ENCODE data around the gene KDM6A.

DNA sequence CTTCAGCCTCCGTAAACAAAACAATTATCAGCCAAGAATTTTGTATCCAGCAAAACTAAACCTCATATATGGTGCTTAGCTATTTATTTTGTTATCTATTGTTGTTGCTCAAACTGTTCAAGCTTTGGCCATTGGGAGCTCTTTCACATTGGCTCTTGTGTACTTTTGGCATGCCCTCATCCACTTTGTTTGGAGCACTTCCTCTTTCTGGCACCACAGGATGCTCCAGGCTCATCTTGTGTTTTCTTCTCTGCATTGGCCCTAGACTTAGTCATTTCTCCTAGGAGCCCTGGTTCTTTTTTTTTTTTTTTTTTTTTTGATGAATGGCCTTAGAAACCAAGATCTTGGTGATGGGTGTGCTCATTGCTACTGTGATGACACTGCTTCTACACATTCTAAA lies 253.2 kb downstream of the KDM6A start:
- TF ChIP-seq, protein P1, sequence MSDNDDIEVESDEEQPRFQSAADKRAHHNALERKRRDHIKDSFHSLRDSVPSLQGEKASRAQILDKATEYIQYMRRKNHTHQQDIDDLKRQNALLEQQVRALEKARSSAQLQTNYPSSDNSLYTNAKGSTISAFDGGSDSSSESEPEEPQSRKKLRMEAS (CRISPR knock-in tag; IDR thresholded peaks at IDR 0.05), result no peak
- TF ChIP-seq, protein P2, sequence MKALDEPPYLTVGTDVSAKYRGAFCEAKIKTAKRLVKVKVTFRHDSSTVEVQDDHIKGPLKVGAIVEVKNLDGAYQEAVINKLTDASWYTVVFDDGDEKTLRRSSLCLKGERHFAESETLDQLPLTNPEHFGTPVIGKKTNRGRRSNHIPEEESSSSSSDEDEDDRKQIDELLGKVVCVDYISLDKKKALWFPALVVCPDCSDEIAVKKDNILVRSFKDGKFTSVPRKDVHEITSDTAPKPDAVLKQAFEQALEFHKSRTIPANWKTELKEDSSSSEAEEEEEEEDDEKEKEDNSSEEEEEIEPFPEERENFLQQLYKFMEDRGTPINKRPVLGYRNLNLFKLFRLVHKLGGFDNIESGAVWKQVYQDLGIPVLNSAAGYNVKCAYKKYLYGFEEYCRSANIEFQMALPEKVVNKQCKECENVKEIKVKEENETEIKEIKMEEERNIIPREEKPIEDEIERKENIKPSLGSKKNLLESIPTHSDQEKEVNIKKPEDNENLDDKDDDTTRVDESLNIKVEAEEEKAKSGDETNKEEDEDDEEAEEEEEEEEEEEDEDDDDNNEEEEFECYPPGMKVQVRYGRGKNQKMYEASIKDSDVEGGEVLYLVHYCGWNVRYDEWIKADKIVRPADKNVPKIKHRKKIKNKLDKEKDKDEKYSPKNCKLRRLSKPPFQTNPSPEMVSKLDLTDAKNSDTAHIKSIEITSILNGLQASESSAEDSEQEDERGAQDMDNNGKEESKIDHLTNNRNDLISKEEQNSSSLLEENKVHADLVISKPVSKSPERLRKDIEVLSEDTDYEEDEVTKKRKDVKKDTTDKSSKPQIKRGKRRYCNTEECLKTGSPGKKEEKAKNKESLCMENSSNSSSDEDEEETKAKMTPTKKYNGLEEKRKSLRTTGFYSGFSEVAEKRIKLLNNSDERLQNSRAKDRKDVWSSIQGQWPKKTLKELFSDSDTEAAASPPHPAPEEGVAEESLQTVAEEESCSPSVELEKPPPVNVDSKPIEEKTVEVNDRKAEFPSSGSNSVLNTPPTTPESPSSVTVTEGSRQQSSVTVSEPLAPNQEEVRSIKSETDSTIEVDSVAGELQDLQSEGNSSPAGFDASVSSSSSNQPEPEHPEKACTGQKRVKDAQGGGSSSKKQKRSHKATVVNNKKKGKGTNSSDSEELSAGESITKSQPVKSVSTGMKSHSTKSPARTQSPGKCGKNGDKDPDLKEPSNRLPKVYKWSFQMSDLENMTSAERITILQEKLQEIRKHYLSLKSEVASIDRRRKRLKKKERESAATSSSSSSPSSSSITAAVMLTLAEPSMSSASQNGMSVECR (CRISPR knock-in tag; IDR thresholded peaks at IDR 0.05; ENCODE audit: borderline replicate concordance), result no peak
- no peak for TF ChIP-seq SMAD3 (CRISPR knock-in tag; IDR thresholded peaks at IDR 0.05; ENCODE audit: borderline replicate concordance)
- TF ChIP-seq, protein P3, sequence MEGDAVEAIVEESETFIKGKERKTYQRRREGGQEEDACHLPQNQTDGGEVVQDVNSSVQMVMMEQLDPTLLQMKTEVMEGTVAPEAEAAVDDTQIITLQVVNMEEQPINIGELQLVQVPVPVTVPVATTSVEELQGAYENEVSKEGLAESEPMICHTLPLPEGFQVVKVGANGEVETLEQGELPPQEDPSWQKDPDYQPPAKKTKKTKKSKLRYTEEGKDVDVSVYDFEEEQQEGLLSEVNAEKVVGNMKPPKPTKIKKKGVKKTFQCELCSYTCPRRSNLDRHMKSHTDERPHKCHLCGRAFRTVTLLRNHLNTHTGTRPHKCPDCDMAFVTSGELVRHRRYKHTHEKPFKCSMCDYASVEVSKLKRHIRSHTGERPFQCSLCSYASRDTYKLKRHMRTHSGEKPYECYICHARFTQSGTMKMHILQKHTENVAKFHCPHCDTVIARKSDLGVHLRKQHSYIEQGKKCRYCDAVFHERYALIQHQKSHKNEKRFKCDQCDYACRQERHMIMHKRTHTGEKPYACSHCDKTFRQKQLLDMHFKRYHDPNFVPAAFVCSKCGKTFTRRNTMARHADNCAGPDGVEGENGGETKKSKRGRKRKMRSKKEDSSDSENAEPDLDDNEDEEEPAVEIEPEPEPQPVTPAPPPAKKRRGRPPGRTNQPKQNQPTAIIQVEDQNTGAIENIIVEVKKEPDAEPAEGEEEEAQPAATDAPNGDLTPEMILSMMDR (IDR thresholded peaks at IDR 0.05), result no peak
- TF ChIP-seq, protein P4, sequence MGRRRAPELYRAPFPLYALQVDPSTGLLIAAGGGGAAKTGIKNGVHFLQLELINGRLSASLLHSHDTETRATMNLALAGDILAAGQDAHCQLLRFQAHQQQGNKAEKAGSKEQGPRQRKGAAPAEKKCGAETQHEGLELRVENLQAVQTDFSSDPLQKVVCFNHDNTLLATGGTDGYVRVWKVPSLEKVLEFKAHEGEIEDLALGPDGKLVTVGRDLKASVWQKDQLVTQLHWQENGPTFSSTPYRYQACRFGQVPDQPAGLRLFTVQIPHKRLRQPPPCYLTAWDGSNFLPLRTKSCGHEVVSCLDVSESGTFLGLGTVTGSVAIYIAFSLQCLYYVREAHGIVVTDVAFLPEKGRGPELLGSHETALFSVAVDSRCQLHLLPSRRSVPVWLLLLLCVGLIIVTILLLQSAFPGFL (CRISPR knock-in tag; IDR thresholded peaks at IDR 0.05; ENCODE audit: borderline replicate concordance), result no peak
- TF ChIP-seq, protein P5, sequence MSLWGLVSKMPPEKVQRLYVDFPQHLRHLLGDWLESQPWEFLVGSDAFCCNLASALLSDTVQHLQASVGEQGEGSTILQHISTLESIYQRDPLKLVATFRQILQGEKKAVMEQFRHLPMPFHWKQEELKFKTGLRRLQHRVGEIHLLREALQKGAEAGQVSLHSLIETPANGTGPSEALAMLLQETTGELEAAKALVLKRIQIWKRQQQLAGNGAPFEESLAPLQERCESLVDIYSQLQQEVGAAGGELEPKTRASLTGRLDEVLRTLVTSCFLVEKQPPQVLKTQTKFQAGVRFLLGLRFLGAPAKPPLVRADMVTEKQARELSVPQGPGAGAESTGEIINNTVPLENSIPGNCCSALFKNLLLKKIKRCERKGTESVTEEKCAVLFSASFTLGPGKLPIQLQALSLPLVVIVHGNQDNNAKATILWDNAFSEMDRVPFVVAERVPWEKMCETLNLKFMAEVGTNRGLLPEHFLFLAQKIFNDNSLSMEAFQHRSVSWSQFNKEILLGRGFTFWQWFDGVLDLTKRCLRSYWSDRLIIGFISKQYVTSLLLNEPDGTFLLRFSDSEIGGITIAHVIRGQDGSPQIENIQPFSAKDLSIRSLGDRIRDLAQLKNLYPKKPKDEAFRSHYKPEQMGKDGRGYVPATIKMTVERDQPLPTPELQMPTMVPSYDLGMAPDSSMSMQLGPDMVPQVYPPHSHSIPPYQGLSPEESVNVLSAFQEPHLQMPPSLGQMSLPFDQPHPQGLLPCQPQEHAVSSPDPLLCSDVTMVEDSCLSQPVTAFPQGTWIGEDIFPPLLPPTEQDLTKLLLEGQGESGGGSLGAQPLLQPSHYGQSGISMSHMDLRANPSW (CRISPR knock-in tag; conservative IDR thresholded peaks at IDR 0.05; ENCODE audit: low read depth), result no peak
- no peak for TF ChIP-seq ATF1 (CRISPR knock-in tag; IDR thresholded peaks at IDR 0.05)
- no peak for TF ChIP-seq FOXK1 (CRISPR knock-in tag; IDR thresholded peaks at IDR 0.05)
- TF ChIP-seq GRHL2 (CRISPR knock-in tag; IDR thresholded peaks at IDR 0.05; ENCODE audit: insufficient replicate concordance, severe bottlenecking), result no peak
- TF ChIP-seq, protein P6, sequence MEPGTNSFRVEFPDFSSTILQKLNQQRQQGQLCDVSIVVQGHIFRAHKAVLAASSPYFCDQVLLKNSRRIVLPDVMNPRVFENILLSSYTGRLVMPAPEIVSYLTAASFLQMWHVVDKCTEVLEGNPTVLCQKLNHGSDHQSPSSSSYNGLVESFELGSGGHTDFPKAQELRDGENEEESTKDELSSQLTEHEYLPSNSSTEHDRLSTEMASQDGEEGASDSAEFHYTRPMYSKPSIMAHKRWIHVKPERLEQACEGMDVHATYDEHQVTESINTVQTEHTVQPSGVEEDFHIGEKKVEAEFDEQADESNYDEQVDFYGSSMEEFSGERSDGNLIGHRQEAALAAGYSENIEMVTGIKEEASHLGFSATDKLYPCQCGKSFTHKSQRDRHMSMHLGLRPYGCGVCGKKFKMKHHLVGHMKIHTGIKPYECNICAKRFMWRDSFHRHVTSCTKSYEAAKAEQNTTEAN (CRISPR knock-in tag; IDR thresholded peaks at IDR 0.05), result no peak
- TF ChIP-seq JUN (CRISPR knock-in tag; IDR thresholded peaks at IDR 0.05), result no peak
- no peak for TF ChIP-seq TCF7 (CRISPR knock-in tag; IDR thresholded peaks at IDR 0.05; ENCODE audit: low read depth)

Measured in WTC11 (cell line).